ENCODE measurements around the gene RDH16. TPM values are rescaled to one million over a fixed set of nuclear protein-coding genes. Genes with fewer than 3 reads are reported as not detected.

RDH16 gene
- total and polyA plus RNA-seq, 2 experiments from 2014 or later = 0.52 to 0.66 TPM

- no peak for TF ChIP-seq ZNF331 (CRISPR knock-in tag; IDR thresholded peaks at IDR 0.05; ENCODE audit: low read depth)
- TF ChIP-seq CREB1 (CRISPR knock-in tag; IDR thresholded peaks at IDR 0.05; ENCODE audit: low read depth) = no peak
Measured at GRCh38 chr12:56951582-56952339, 5.6 kb downstream of the RDH16 start (continued).

- Histone ChIP-seq H3K27me3 (ENCODE audit: insufficient read depth) (no peaks in the 10 kb centered on the region), H3F3A (replicated peaks; ENCODE audit: low read depth) (no peaks in the 10 kb centered on the region), H3K4me3 (no peak overlapping the region), H3K36me3 (ENCODE audit: insufficient read depth) (no peaks in the 10 kb centered on the region), H3K4me2 (no peak overlapping the region), H3K27ac (ENCODE audit: low read depth) (no peak overlapping the region), H4K20me1 (replicated peaks; ENCODE audit: insufficient read depth) (no peaks in the 10 kb centered on the region), H3K4me1 (ENCODE audit: insufficient read depth) (no peaks in the 10 kb centered on the region), H2AFZ (no peak overlapping the region), H3K9me2 (ENCODE audit: insufficient read depth) (peaks cover 4% of the 10 kb centered on the region; the same call in 1 of the 2 replicates), H3K79me2 (replicated peaks; ENCODE audit: insufficient read depth) (no peaks in the 10 kb centered on the region)
- ATAC-seq (no peak), DNase-seq (ENCODE audit: low spot score) (no peak)
- H3K27ac Mint-ChIP-seq = no peak overlapping the region
- H3K36me3 Mint-ChIP-seq (ENCODE audit: low read depth) = no peaks in the 10 kb centered on the region
- no peak overlapping the region for H3K4me3 Mint-ChIP-seq
- peaks cover 5% of the 10 kb centered on the region for H3K27me3 Mint-ChIP-seq (ENCODE audit: insufficient read depth, low read depth, poor library complexity)
- peaks cover 18% of the 10 kb centered on the region for H3K9me3 Mint-ChIP-seq
- no peaks in the 10 kb centered on the region for H3K4me1 Mint-ChIP-seq
- TF ChIP-seq NANOG (IDR thresholded peaks at IDR 0.05; ENCODE audit: borderline replicate concordance) = no peak
- no peak for TF ChIP-seq EZH2 (IDR thresholded peaks at IDR 0.05; ENCODE audit: low read depth, unreplicated experiment)
- TF ChIP-seq CTCF (conservative IDR thresholded peaks at IDR 0.05; ENCODE audit: low read depth in 2 of 2) = no peak
- no peak for TF ChIP-seq ZNF114 (CRISPR knock-in tag; IDR thresholded peaks at IDR 0.05)
- TF ChIP-seq REST (IDR thresholded peaks at IDR 0.05; ENCODE audit: unreplicated experiment) = no peak
- TF ChIP-seq JUNB (IDR thresholded peaks at IDR 0.05; ENCODE audit: unreplicated experiment) = no peak
- TF ChIP-seq ZNF462 (CRISPR knock-in tag; IDR thresholded peaks at IDR 0.05) = no peak
- TF ChIP-seq STAT1 (IDR thresholded peaks at IDR 0.05; ENCODE audit: unreplicated experiment) = no peak
- TF ChIP-seq ZNF331 (CRISPR knock-in tag; IDR thresholded peaks at IDR 0.05; ENCODE audit: low read depth) = no peak
- no peak for TF ChIP-seq ETS1 (IDR thresholded peaks at IDR 0.05)
- no peak for TF ChIP-seq CREB1 (CRISPR knock-in tag; IDR thresholded peaks at IDR 0.05; ENCODE audit: low read depth)
- no peak for TF ChIP-seq POLR2AphosphoS5 (IDR thresholded peaks at IDR 0.05; ENCODE audit: low read depth)
Measured at GRCh38 chr12:56948881-56949280, 8.5 kb downstream of the RDH16 start.

All from GM23338 (cell line).